Measurements from ENCODE around the gene GGT1. TPM values are rescaled to one million over a fixed set of nuclear protein-coding genes. Genes with fewer than 3 reads are reported as not detected.

The GGT1 gene
- total and polyA plus RNA-seq, 2 of the 8 experiments (the other 6 are each of a cell fraction or from before 2014, with no cell fraction given) = 14.4 to 29.2 TPM

DNA sequence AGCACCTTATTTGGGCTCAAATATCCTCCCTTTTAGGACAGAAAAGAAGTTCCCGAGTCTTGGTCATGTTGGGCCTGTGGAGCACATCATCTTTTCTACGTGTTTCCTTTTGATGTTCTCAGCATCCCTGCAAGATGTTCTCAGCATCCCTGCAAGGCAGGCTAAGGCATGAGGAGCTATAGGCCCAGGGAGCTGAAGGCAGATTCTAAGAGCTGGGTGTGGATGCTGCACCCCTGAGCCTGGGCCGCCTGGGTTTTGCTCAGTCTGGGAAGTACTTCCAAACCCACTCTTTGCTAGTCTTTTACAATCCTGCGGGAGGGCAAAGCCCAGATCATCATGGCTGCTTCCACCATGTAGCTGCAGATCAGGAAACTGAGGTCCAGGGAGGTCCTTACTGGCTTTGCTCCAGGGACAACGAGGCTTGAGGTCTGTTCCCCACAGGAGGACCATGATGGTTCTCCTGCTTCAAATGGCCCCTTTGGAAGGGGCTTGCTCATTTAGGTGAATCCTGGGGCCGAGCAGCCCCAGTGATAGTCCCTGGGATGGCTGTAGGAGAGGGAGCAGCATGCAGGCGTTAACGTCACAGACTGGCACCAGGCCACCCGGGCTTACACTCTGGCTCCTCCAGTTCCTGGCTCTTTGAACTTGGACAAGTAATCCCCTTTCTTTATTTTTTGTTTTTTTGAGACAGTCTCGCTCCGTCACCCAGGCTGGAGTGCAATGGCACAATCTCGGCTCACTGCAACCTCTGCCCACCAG, 20.8 kb upstream of the GGT1 start:
- no peak overlapping the region for H4K91ac ChIP-seq (replicated peaks; ENCODE audit: insufficient read length, low read length)
- ChIA-PET POLR2A (ENCODE audit: partially characterized antibody) (interaction anchor here (1.6 to 4.4 kb wide), 2 partner anchors 9 to 10 kb away, joined by 5 to 38 read pairs; partner anchors contain the start of gene LRRC75B), CTCF (ENCODE audit: partially characterized antibody) (interaction anchor here (1.0 kb wide), 1 partner anchor 11 kb away, joined by 3 read pairs; the partner anchor contains the start of gene LRRC75B)
- H3K18ac ChIP-seq (ENCODE audit: extremely low read depth, low read length) = no peak overlapping the region
- no peak overlapping the region for H2BK15ac ChIP-seq (ENCODE audit: low read length)
- WGBS, 2 experiments (ENCODE audit: extremely low coverage in 1 of 2, insufficient coverage in 1 of 2, insufficient read length in 1 of 2, insufficient replicate concordance in 2 of 2, low coverage in 1 of 2, low lambda C conversion rate in 2 of 2, missing lambda C conversion rate in 1 of 2) = 86% methylated on average over 12 of the region's 12 CpGs; no CpG with 5 or more reads in 1 of the 2 experiments
- no peak overlapping the region for H3K27ac ChIP-seq (ENCODE audit: low read depth, low read length)
- no peak overlapping the region for H2AK5ac ChIP-seq (ENCODE audit: low read depth, low read length)
- TF ChIP-seq SP2 (IDR thresholded peaks at IDR 0.05; ENCODE audit: low read length) (no peak), SIX5 (IDR thresholded peaks at IDR 0.05; ENCODE audit: low read depth, low read length) (no peak), SAP30 (IDR thresholded peaks at IDR 0.05; ENCODE audit: insufficient read depth, insufficient replicate concordance, low read length) (no peak), JUND (IDR thresholded peaks at IDR 0.05; ENCODE audit: low read length) (no peak), POU5F1 (IDR thresholded peaks at IDR 0.05; ENCODE audit: low read depth, low read length) (no peak), NANOG (IDR thresholded peaks at IDR 0.05; ENCODE audit: insufficient read depth, low read depth, low read length, poor library complexity, severe bottlenecking) (no peak), BRCA1 (IDR thresholded peaks at IDR 0.05; ENCODE audit: low read depth, low read length) (no peak), YY1 (IDR thresholded peaks at IDR 0.05; ENCODE audit: low read depth, low read length) (no peak)
- H4K8ac ChIP-seq (ENCODE audit: extremely low read depth, insufficient read depth, low read length) = no peak overlapping the region
- DNase-seq (ENCODE audit: low read depth in 1 of 2, low spot score in 2 of 2) = no peak
- FAIRE-seq = no peak
- H2AFZ ChIP-seq (ENCODE audit: low read length) = no peak overlapping the region
- H3K79me2 ChIP-seq (ENCODE audit: control insufficient read depth in 1 of 2, insufficient read depth in 2 of 2, low read length in 2 of 2) = no peaks in the 10 kb centered on the region
- H3K9me3 ChIP-seq (ENCODE audit: insufficient read depth in 2 of 2, low read depth in 1 of 2, low read length in 1 of 2) = no peaks in the 10 kb centered on the region
- H3K23ac ChIP-seq (ENCODE audit: insufficient read length) = no peak overlapping the region
- no peak overlapping the region for H2BK12ac ChIP-seq (ENCODE audit: low read depth, low read length)
- no peak overlapping the region for H3K14ac ChIP-seq (ENCODE audit: insufficient read length)
- no peaks in the 10 kb centered on the region for H3K23me2 ChIP-seq (ENCODE audit: low read depth, low read length)
- no peaks in the 10 kb centered on the region for H3K27me3 ChIP-seq (replicated peaks in 1 of 4; ENCODE audit: control insufficient read depth in 3 of 4, extremely low read depth in 1 of 4, insufficient read depth in 3 of 4, low read length in 3 of 4)
- H4K5ac ChIP-seq (ENCODE audit: insufficient read length, low read depth, low read length) = no peak overlapping the region
- no peak overlapping the region for H3K4ac ChIP-seq (replicated peaks; ENCODE audit: insufficient read length, low read depth, low read length)
- H3K4me1 ChIP-seq (replicated peaks in 1 of 4; ENCODE audit: control insufficient read depth in 3 of 4, insufficient read depth in 4 of 4, low read length in 3 of 4) = no peaks in the 10 kb centered on the region; a peak in 1 of 7 replicates
- peaks cover 1 to 2% of the 10 kb centered on the region in 2 experiments for H4K20me1 ChIP-seq (replicated peaks in 1 of 2; ENCODE audit: control insufficient read depth in 1 of 2, insufficient read depth in 2 of 2, low read length in 2 of 2)
- peaks cover 0 to 5% (median under 1%) of the 10 kb centered on the region in 4 experiments; a peak in 2 of 8 replicates for H3K36me3 ChIP-seq (ENCODE audit: control insufficient read depth in 2 of 4, insufficient read depth in 4 of 4, low read length in 3 of 4)
- H2BK120ac ChIP-seq (replicated peaks; ENCODE audit: low read depth, low read length) = no peak overlapping the region
- no peak overlapping the region for H3K56ac ChIP-seq (replicated peaks; ENCODE audit: insufficient read length, low read depth, low read length)
- H3K9ac ChIP-seq (replicated peaks in 1 of 4; ENCODE audit: extremely low read depth in 1 of 4, low read depth in 3 of 4, low read length in 3 of 4) = no peak overlapping the region
- no peak overlapping the region for H2BK5ac ChIP-seq (ENCODE audit: low read depth, low read length)
- H3K4me3 ChIP-seq (ENCODE audit: extremely low read depth in 1 of 4, insufficient read depth in 2 of 4, low read depth in 3 of 4, low read length in 4 of 4) = no peak overlapping the region
- no peak overlapping the region for H3K4me2 ChIP-seq (ENCODE audit: insufficient read depth in 1 of 2, low read depth in 2 of 2, low read length in 2 of 2)
- H2BK20ac ChIP-seq (ENCODE audit: low read length) = no peak overlapping the region
- H3K79me1 ChIP-seq (ENCODE audit: low read depth, low read length) = no peaks in the 10 kb centered on the region

Data from H1 (cell line).